CD4-positive, alpha-beta T cell treated with Interleukin-17A for 4 hours (primary cell): ENCODE data around the gene NMNAT2.

Experiments
- DNase-seq: peaks from one replicate; pipeline ENCODE4 v3.0.0-alpha.2; 2020; ENCODE audit warnings: mixed read lengths

The NMNAT2 gene

DNA sequence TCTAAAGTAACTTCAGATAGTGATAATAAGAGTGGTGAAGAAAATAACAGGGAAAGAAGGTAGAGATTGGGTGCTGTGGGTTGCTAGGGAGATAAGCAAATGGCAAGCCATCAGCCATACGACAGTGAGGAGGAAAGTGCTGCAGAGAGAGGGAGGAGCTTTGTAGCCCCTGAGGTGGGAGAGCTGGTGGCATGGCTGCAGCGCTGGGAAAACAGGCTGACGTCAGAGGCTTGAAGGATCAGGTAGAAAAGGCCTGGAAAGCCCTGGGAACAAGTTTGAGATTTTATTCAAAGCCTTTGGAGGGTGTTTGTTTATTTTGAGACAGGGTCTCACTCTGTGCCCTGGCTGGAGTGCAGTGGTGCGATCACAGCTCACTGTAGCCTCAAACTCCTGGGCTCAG lies 109.5 kb downstream of the NMNAT2 start:
- DNase-seq: no peak

DNA sequence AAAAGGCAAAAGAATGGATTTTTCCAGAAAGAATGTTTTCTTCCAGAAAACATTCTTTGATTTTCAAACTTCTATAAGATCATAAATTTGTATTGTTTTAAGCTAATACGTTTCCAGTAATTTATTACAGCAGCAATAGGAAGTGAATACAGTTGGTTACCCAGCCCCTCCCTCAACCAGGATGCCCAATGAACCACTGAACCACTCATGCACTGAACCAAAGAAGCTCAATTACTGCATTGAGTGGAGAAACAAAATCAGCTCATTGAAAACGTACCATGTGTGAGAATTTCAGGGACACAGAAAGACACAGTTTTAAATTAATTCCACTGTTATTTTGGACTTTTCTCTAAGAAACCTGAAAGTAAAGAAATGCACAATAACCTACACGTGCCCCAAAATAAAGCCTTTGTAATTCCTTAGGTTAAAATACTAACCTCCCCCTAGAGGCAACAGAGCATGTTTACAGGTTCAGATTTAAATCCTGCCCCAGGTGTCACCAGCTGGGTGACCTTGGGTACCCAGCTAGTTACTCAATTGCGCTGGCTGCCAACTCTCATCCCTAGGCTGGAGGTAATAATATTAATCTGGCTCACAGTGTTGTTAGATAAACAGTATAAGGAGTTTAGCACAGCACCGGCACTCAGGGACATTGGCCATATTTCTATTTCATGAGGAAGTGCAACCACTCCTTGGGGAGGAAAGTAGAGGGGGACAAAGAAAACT lies 111.7 kb downstream of the NMNAT2 start:
- DNase-seq: no peak

DNA sequence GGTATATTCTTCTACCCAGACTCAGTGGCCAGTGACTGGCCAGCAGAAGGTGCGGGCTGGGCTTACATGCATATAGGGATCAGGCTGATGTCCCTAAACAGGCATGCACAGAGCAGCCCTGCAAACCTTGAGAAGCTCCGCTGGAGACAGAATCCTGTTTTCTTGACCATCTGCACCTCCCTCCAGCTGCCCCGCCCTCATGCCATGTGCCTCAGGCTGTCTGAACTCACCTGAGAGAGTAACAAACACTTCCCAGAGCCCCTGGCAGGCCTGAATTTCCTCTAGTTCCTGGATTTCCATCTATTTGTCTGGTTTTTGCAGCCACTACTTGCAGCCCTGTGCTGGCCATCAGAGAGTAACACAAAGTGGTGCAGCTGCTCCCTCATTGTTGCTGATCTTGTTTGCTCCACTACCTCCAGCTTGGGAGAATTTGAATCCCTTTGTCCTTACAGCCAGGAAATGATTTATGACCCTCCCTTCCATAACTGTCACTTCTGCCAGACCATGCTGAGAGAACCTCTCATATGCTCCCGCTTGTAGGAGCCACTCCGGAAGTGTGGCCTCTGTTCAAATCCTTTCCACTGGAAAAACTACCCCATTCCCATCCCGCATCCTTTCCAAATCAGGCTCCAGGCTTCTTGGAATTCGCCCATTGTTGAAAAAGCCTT lies 113.6 kb downstream of the NMNAT2 start:
- DNase-seq: no peak

DNA sequence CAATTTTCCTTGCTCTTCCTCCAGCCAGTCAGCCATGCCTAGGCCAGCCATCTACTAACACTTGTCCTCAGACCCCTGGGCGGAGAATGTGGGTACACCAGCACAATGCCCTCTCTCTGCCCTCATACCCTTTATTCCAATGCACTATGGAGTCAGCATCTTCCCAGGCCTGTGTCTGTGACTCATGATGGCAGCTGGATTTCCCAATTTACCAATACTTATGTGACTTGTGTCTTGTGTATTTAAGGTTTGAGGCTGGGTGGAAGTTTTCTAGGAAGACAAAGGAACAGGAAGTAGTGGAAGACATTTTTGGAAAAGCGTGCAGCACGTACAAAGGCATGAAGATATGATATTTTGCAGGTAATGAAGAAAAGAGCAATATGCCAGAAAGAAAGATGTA lies 114.3 kb downstream of the NMNAT2 start:
- no peak for DNase-seq

DNA sequence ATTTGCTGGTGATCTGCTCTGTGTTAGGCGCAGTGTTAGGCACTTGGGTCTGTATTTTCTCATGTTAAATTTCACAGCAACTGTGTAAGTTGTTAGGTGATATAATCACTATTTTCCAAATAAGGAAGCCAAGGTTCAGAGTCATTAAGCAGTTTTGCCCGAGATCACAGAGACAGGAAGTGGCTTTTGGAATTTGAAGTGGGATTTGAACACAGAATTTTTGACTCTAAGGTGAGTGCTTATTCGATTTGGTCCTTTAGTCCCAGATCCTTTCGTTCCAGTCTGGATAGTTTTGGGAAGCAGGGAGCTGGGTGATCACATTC lies 114.9 kb downstream of the NMNAT2 start:
- no peak for DNase-seq

DNA sequence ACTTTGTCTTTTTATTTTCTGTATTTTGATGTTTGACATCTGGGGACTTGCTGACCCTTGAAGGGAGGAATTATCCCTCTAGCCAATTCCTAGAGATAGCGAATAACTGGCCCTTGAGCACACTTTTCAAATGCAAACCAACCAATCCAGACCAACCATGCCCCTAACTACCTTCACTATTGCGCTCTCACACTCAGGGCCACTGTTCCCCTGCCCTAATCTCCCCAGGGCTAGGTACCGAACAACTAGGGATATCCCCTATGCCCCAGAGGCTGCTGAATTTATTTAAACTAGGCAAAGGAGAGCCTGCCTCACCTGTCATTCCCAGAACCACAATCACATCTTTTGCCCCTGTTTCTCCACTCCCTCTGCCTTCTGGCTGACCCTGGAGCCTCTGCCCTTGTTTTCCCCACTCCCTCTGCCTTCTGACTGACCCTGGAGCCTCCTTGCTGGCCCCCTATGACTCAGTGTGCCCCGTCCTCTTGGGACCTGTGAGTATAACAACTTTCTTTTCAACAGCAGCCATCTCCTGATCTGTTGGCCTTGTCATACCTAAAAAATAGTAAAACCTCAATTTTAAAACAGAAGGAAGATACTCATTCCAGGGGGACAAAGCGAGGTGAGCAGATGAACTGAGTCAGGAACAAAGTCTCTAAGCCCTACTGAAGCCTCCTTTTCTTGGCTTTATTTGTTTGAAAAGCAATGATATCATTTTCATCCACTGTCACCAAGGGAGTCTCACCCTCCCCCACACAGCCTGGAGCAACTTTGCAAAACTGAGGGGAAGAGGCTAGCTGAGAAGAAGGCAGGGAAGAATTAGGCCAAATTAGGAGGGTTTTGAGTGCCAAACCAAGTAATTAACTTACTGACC lies 115.5 kb downstream of the NMNAT2 start:
- DNase-seq: no peak

DNA sequence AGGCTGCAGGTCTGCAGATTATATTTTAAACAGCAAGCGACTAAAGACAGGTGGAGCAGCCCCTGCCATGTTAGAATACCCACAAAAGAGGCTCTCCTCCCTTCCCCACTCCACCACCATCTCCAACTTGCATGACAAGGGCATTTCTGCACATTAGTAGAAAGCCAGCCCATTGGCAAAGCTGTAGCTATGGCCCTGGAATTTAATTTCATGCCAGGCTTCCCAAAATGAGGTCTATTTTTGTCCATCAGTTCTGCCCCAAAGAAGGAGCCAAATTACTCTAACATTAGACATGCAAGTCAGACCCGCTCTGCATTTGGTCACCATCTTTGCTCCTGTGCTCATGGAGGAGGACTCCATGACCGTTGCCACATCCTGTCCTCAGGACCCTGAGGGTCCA lies 116.9 kb downstream of the NMNAT2 start:
- no peak for DNase-seq

DNA sequence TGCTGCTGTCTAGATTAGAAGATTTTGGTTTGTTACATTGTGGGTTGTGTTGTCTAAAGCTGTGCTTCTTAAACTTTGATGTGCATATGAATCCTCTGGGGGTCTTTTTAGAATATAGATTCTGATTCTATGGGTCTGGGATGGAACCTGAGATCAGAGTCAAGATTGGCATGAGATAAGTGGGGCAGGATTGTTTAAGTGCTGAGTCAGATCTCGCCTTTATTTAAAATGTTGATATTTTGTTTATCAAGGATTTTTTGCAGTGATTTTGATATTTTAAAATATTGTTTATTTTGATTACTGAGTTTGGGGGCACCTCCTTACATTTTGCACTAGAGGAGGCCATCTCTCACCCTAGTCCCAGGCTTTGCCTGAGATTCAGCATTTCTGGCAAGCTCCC lies 117.4 kb downstream of the NMNAT2 start:
- DNase-seq: no peak

DNA sequence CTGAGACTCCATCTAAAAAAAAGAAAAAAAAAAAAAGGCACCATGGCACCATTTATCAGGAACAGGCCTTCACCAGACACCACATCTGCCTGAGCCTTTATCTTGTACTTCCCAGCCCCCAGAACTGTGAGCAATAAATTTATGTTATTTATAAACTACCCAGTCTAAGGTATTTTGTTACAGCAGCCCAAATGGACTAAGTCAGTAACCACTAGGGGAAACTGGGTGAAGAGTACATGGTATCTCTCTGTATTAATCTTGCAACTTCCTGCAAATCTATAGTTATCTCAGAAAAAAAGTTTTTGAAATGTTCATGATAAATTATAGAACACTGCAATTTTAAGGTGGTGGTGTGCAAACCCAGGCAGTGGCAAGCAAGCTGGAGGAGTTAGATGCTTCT lies 117.8 kb downstream of the NMNAT2 start:
- no peak for DNase-seq

DNA sequence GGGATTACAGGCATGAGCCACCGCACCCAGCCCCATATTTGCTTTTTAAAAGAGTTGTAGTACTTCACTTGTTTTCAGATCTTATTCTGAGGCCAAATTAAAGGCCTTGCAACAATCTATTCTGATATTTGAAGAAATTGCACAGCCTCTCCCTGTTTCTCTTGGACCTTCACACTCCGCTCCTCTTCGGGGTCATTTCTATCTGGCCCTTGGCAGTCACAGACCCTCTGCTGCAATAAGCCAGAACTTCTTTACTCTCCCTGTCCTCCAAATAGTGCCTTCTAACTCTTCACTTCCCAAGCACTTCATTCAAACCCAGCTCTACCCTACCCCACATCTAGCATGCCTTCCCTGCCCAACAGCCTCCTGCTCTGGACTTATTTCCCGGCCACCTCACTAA lies 121.4 kb downstream of the NMNAT2 start:
- no peak for DNase-seq

DNA sequence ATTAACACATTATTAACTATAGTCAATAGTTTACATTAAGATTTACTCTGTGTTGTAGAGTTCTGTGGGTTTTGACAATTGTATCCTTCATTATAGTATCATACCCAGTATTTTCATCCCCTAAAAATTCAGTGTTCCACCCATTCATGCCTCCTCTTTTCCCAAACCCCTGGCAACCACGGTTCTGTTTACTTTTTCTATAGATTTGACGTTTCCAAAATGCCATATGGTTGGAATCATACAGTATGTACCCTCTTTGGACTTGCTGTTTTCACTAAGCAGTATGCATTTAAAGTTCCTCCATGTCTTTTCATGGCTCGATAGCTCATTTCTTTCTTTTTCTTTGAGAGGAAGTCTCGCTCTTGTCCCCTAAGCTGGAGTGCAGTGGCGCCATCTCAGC lies 122.7 kb downstream of the NMNAT2 start:
- DNase-seq: no peak

DNA sequence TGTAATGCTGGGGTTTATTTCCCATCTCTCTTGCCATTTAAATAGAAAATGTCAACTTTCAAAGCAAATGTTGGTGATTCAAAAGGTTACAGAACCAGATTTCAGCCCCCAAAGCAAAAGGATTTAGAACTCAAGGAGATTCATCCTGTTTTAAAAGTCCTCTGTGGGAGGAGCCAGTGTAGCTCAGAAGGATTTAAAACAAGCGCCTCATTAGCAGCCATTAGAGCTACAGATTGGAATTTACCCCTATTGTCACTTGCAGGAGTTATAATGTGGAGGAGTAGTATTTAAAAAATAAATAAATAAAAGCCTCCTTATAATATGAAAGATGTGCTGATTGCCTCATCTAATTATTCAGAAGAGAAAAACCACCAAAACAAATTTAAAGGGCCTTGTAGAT lies 124.3 kb downstream of the NMNAT2 start:
- DNase-seq: no peak

DNA sequence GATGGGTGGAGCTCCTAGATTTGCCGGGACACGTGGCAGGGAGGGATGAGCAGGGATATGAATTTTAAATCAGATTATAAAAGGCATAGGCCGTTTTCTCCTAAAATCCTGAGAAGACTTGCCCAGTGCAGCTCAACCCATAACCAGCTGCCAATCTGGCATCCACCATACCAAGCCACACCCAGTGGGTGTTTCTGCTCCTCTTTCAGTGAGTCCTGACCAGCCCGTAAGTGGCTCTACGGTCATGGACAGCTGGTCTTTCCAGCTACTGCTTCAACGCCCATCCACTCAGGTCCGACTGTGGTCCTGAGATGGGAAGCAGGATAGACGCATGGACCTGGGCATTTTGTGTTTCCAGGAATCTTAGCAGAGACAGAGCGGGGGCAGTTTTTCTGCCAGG lies 124.9 kb downstream of the NMNAT2 start:
- DNase-seq: no peak

DNA sequence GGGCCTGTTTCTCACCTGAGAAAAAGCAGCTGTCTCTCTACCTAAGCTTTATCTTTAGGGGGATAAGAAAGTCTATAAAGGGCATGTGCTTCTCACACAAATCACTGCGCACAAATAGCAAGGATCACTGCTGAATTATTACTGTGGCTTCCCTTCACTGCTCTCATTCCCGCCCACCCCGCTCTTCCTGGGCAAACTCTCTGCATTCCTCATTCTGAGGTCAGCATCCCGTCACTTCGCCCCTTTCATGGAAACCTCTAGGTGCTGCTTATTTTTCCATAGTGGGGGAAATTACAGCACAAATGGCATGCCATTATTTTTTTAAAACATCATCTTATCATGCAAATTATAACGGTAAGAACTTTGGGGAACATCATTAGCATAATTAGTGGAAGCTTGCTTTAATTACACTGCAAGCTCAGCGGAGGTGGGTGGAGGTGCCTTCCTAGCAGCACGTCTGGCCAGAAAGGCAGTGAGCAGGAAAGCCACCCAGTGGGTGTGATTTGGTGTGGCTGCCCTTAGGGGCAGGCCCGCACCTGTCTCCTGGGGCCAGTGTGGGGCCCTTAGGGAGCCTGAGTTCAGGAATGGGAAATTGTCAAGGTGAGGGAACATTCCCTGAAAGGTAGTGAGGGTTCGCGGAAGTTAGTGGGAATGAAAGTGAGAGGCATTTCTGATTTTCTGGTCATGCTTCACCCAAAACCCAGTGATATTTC lies 126.2 kb downstream of the NMNAT2 start:
- DNase-seq: no peak

DNA sequence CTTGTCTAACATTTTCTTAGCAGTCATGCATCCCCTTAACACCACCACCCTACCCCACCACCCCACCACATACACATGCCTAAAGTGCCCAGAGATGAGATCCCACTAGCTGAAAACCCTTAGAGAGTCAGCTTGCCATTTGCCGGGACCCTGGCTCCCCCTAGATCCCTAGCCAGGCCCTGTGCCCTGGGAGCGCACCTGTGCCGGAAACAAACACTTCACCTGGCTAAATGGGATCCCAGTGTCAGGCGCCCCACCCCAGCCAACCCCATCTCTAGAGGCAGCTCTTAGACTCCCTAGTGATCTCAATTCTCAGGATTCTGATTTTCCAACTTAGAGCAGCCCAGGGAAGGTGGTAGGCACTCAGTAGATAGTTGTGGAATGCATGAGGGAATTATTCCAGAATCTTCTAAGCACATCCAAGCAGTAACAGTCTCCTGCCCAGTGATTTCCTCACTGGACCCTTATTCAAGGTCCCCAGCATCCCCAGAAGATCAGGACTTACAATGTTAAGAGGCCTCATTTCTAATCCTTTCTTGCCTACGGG lies 126.9 kb downstream of the NMNAT2 start:
- no peak for DNase-seq

DNA sequence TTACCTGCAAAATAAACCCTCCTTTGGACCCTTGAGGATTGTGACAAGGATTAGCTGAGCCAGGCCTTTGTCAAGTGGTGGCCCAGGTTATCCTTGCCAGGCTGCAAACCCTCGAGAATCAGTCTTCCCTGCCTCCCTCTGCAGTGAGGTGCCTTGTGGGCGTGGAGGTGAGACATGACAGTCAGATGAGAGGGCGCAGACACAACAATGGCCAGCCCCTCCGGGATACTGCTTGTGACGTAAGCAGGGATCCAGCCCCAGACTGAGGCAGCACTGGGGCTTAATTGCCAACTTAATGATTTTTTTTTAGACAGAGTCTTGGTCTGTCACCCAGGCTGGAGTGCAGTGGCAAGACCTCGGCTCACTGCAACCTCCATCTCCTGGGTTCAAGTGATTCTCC lies 127.6 kb downstream of the NMNAT2 start:
- no peak for DNase-seq

DNA sequence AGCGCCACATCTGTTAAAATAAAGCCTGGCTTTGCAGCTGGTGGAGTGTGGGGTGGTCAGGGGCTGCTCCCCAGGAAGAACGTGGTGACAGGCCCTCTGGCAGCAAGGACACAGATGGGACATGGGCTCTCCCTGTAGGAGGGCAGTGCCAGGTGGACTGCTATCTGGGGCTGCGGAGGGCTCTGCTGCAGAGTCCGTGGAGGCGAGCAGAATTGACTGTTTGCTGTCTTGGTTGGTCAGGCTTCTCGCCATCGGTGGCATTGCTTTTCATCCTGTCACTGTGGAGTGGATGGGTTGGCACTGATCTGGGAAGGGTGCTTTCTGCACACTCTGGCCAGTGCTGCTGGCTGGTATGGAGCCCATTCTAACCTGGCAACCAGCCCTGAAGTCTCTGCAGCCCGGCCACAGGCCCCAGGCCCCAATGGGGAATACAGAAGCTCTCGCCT lies 129.1 kb downstream of the NMNAT2 start:
- no peak for DNase-seq

DNA sequence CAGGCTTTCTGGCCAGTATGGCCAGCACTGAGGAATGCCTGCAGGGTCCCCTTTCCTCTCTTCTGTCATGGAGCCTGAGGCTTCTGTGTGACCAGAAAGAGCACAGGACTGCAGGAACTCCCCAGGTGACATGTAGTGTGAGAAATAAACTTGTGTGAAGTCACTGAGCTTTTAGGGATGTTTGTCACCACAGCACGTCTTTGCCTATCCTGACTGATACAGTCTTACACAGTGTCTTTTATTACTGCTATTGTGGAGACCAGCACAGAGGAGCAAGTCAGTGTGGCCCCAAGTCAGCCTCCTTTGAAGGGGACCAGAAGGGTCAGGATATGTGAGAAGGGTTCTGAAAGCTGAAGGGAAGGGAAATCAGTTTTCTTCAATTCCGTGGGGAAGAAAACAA lies 129.6 kb downstream of the NMNAT2 start:
- no peak for DNase-seq

DNA sequence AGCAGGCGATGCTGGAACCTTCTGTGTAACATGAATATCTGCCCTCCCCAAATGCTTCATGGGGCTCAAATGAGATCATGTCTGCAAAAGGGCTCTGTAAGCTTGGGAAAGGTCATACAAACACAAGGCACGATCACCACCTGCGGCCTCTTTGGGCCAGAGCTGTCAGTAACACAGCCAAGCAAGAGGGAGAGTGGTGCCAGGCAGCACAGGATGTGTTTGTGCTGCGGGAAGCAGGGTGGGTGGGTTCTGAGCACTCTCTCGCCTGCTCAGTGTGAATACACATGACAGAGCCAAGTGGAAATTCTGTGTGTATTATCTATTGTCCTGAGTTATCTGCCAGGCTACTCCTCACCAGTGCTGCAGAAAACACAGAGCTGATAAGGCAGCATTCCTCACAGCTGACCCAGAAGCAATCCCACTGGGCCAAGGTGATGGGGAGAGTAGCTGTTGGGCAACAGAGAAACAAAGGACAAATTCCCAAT lies 130.9 kb downstream of the NMNAT2 start:
- DNase-seq: no peak

DNA sequence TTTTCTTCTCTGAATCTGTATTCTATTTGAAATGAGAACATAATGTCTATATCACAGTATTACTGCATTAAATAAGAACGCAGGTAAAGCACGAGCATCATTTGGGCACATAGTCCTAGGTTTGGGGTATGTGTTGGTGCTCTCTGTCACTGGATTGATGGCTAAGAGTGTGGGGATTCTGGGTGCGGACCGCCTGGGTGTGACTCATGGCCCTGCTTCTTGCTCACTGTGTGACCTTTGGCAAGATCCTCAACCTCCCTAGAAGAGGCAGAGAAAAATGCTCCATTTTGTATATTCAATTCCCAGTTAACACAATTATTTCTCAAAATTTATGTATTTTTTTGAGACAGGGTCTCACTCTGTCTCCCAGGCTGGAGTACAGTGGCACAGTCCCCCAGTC lies 132.4 kb downstream of the NMNAT2 start:
- no peak for DNase-seq

DNA sequence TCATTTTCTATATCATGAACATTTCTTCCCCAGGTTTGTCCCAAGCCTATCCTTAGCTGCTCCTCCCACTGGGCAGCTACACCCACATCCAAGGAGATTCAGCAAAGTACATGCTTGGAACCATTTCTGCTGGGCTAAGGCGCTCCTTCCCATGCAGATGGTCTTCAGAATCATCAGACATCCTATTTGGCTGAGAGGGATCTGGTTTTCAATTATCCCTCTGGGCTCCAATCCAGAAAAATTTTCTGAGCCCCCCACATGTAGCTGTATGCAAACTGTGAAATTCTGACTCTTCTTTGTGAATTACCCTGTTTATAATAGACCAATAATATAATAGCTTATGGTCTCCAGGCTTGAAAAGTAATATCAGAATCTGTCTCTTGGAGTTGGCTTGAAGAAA lies 132.9 kb downstream of the NMNAT2 start:
- DNase-seq: no peak

DNA sequence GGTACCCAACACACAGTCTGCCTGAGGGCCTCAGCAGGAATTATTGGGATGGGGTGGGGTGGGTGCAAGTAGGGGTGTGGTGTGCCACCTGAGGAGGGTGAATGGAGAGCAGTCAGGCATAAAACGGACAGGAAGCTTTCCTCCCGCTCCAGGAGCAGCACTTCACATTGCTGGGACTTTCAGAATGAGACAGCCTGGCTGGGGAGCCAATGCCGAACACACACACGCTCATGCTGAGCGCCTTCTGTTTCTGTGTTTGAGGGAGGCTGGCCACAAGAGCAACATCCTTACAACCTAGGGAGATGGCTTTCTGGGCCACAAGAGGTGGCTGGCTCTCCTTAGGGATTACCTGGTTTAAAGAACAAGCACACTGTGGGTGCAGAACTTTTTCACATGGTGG lies 134.1 kb downstream of the NMNAT2 start:
- no peak for DNase-seq

DNA sequence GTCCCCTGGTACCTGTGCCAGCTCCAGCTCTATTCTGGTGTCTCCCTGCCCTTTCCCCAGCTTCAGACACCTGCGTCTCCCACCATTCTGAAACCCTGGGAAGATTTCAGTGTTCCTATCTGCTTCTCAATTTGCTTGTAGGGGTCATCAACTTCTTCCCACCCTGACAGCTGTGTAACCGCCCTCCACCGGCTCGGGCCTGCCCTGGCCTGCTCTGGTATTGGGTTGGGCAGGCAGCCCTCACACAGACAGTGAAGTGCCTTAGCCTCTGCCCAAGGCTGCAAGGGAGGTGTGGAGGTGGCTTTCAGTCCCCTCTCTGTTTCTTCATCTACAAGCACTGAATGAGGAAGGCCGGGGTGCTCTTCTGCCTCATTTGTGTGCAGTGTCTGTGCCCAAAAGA lies 134.9 kb downstream of the NMNAT2 start:
- no peak for DNase-seq
